Muscle of arm (tissue), 12 donors: ENCODE data around the gene DNAH10. TPM values are rescaled to one million over a fixed set of nuclear protein-coding genes. Genes with fewer than 3 reads are reported as not detected.

Source experiments
- DNase-seq: peaks from one replicate; pipeline ENCODE4 v3.0.0-alpha.2; 2013
- polyA plus RNA-seq, 12 donors: library from polyadenylated mRNA; unstranded; fragments of 120-200 nt; gene quantifications; one replicate each; pipeline ENCODE4 v1.2.1, GENCODE V29; 2013; ENCODE audit not compliant: insufficient read length in 12 of 12

The DNAH10 gene
- polyA plus RNA-seq, 12 donors = 0.72 to 8.8 (median 1.8) TPM; not detected in 2

DNA sequence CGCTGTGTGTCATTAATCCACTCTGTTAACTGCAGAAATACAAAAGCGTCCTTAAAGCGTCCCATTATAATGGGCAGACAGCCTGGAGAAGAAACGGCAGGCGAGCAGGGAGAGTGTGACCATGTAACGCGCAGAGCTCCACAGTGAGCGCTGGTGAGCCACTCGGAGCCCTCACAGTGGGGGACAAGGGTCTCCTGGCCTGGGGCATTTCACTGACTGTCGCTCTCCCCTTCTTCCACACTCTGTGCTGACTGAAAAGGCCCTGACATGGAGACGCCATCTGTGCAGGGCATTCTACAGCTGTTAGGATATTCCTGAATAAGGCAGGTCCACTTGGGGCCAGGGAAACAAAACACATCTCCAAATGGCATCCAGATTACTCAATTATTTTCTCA, 186.3 kb downstream of the DNAH10 start:
- DNase-seq = no peak

DNA sequence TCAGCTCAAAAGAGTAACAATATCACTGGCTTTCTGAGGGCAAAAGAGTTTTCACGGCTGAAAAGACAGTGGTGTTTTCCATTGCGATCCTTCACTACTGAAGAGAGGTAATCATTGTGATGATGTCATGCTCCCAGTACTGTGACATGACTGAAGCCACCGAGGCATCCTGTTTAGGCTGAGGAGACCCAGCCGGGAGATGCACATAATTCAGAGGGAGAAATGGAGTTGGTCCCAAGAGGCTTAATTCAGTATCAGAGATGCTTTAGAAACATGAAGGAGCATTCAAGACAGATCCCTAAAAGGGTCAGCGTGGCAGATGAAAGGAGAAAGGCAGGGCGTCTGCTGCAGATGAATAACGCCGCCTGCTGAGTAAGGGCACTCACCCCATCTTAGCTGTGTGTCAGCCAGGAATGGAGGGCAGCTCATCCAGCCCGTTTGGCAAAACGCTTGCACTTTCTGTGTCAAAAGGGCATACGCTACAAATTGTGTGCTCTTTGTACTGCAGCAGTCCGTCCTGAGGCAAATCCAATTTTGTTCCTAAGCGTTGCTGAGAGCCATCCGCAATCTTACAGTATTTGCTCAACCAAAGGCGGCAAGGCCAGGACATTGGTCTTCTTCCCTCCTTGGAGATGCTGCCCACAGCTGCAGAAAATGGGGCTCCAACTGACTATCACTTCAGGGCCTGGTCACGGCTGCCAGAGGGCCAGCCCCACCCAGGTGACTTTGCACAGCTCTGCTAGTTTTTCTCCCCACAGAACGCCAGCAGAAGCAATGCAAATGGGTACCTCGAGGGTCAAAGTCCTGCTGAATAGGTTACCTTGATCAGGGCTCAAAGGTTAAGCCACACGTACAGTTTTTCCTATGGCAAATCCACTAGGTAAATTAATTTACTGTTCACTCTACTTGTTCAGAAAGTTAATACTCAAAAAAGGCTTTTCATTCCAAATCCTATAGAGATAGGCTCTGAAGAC, 187.0 kb downstream of the DNAH10 start:
- no peak for DNase-seq

DNA sequence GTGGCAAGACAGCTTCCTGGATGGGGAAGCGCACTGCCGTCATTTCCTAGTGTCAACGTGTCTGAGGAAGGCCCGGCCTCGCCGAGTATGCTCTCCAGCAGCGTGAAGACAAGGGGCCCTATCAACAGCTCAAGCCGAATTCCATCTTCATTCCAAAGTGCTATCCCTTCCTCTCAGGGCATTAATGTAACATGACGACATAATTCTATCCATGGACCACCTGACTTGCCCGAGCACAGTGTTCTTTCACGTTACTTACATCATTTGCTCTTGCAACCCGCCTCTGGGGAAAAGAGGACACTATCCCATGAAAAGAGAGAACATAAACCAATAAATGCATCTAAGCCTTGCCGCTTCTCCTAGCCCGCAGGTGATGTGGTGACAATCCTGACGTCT, 187.7 kb downstream of the DNAH10 start:
- DNase-seq = no peak

DNA sequence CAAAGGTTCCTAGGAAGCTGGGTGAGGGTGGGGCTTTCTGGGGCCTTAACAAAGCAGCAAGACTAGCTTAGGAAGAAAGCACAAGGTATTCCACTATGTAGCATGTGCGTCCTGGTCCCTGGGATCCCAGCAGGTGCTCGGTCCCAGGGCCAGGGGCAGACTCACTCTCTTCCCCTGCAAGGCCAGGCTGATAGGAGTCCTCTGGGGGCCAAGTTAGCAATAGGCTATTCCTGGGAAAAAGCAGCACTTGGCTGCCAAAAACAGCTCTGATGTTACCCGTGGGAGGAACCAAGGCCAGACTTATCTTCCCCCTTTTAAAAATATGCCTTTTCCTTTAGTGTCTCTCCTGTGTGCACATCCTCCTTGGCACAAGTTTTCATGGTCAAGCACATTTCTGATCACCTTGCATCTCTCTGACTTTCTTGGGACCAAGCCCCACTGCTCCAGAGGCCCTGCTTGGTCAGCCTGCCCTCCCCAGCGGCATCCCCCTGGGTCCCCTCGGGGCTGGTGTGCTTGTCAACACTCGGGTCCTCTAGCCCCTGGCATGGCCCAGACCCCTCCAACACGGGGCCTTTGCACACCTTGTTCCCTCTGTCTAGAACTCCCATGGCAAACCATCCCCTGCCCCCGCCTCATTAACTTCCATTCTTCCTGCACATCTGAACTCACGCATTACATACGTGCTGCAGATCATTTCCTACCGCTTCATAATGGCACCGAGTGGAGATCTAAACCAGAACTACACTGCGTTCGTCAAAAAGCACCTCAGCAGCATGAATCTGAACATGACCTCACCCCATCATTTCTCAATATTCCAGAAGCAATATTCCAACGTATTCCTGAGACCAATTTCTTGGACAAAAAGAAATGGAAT, 188.6 kb downstream of the DNAH10 start:
- no peak for DNase-seq

DNA sequence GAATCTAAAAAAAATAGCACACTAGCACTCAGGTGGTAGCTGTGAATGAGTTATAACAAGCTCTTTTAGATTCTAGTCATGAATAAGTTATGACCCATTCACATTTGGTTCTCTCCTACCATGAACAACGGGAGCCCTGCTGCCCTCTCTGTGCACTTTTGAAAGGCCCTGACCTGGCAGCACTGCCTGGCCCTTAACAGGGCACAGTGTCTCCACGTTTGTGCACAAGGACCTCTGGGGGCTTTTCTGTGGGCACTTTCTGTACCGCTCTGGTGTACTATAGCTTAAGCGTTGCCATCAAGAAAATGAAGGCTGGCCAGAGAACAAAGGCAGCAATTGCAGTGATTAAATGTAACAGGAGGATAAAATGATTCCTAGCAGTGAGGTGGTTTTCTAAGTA, 189.4 kb downstream of the DNAH10 start:
- no peak for DNase-seq

DNA sequence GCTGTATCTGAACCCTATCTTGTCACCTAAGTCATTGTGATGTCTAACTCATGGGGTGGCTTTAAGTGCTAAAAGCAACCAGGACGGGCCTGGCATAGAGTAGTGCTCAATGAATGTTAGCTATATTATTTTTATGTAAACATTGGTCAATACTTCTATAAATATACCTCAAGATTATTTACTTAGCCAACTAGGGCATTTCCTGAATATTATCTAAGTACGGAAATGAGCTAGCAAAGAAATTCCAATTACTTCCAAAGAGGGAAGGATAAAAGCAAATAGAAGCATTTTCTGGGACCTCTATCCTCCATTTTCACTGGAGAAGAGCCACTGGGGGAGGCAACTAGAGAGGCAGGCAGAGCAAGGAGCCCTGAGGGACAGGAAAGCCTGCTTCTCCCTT, 189.9 kb downstream of the DNAH10 start:
- no peak for DNase-seq

DNA sequence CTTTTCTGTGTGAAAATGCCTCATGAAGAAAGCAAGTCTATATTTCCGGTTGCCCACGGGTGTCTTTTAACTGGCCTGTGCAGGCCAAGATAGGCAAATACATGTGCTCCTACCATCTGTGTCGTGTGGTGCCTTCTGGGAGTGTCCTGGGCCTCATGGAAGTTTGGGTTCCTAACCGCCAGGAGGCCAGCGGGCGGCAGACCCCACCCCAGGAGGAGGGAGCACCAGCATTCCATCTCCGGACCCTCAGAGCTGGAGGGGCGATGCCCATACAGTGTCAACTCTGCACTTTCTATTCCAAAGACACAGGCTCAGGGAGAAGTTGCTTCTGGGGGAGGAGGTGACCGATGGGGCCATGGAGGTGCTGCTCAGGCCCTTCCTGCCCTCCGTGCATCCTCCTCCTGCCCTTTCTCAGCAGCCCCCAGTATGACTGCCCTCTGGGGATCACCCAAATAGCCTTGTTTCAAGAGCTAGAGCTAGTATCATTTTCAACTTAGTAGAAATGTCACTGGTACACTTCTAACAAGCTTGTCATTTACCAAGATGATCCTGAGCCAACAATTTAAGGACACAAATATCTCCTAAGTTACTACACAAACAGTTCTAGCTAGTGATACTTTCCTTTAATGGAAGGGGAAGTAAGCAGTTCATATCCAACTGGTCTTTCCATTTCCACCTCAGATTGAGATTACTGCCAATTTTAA, 192.7 kb downstream of the DNAH10 start:
- DNase-seq = no peak

DNA sequence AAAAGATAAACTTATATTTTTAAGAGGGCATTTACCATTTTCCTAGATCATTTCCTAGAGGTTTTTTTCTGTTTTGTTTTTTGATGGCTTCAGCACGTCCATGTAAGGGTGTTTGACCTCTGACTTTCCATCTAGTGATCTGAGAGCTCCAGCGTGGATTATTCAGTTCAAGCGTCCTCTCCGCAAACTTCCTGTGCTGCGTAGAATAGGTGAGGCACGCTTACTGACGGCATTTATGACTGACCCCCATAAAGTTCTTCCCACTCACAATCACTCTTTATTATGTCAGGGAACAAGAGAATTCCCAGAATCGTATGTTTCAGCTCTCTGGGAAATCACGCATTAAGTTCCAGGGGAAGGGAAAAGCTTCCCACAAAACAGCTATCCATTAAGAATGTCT, 194.1 kb downstream of the DNAH10 start:
- no peak for DNase-seq

DNA sequence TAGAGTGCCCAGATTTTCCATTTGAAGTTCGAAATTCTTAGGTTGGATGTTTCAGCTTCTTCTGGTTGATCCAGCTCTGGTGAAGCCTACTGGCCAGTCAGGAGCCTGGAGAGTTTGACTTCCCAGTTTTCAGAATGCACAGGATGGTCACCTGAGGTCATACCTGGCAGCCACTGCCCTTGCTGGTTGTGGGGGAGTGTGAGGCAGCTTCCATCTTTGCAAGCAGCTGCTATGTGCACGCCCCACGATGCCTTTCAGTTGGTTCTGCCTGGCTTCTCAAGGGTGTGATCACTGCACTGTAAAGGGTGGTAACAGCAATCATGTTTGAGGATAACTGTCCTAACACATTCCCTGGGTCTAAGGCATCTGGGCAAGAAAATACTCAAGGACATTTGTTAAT, 195.1 kb downstream of the DNAH10 start:
- no peak for DNase-seq

DNA sequence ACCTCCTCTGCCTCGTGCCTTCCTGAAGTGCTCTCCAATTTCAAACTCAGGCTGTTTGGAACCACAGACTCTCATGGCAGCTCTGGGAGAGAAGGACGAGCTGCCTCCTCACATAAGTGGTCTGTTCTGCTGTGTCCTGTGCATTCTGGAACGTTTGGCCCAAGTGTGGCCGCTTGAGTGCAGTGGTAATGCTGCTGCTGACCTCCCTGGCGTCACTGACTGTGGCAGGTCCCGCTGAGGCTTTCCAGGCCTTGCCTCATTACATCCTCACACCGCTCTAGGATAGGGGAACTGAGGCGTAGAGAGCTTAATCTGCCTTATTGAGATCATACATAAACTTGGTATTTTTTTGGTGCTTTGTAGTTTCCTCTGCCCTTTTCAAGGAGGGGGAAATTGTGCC, 196.4 kb downstream of the DNAH10 start:
- DNase-seq = no peak

DNA sequence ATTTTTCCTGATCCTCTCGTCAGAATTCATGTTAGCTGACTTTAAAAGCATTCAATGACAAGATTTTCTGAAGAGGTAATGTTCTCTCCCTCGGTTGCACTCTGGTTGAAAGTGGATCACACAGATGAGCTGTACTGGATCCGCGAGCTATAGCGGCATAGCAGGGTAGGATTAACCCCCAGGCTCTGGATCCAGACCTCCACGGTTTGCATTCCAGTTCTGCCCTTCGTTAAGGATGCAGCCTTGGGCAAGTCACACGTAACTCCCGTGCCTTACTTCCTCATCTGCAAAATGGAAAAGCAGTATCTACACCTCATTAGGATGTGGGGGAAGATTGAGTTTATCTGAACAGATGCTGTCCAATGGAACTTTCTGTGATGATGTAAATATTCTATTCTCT, 196.8 kb downstream of the DNAH10 start:
- DNase-seq = no peak

DNA sequence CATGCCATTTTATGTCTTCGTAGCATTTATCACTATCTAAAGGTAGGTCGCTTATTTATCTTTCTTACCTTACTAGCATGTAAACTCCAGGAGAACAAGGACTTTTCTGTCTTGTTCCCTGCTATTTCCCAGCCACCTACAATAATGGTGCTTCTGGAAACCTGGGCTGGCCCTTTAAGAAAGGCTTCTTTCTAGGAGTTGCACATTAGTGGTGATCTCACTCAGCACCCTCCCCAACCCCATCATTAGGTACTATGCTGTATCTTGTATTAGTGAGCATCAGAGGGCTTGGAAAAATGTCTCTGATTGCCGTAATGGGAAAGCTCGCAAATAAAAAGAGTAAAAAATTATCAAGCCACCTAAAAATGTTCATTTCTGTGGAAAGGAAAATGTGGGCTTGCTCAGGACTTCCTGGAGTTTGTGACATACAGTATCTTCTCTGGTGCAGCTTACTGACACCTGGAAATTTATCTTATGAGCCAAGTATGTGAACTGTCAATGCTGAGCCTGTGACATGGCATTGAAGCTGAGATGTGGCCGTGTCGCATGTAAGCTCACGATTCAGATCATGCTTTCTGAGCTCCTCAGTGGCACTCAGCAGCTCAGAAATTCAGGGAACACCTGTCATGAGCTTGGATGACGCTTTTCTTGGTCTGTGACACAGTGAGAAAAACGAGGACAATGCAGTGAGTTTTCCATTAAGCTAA, 198.1 kb downstream of the DNAH10 start:
- DNase-seq = no peak

DNA sequence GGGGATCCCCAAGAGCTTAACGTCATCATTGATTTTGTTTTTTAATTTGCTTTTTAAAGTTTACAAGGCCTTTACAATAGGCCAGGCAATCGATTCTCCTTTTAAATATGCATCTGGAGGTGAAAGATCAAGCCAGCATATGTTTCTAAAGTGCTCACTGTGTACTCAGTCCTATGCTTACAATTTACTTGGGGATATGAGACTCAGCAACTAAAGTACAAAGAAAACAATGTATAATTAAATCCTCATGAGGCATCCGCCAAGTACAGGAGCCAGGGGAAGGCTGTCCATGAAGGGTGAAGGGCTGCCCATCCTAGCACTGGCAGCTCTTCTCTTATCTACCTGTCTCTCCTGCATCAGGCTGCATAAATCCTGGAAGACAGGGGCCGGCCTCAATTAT, 198.8 kb downstream of the DNAH10 start:
- no peak for DNase-seq

DNA sequence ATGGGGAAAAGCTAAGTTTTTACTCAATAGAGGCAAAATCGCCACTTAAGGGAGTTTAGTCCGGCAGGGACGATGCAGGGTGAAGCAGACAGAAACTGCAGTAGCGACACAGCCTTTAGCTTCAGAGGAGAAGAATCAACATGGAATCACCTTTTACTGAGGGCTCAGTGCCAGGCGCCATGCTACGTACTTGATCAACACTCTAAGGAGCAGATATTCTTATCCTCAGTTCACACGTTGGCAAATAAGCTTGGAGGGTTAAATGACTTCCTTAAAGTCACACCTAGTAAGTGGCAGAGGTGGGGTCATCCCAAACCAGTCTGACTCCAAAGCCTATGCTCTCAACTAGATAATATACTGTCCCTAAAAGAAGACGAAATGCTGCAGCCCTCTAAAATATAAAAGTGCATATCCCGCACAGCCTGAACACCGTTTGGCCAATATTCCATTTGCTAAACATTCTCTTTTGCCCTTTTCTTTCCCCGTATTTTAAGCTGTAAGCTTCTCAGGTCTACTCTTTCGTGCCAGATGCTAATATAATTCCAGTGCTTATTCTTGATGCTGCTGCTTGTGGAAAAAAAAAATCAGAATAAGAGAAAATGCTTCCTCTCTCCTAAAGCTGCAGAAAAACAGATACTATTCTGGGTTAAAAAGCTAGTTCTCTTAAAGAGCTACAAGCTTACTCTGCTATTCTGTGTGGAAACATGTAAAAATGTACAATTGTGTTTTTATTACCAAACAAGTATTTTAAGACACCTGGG, 199.7 kb downstream of the DNAH10 start:
- DNase-seq = no peak

DNA sequence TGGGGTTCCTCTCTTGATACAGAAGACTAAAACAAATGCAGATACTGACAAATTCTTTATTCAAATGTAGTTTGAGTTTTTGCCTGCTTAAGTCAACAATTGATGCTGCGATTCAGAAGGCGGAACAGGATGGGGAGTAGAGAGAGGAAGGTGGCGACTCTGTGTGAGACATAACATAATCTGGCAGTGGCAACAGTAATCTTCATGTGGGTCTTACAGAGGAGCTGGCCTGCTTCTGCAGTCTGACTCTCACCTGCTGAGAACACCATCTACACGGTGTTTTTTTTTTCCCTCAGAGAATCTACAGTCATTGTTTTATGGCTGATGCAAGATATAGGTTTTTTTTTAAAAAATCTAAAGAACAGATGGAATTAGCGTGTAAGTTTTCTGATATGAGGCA, 200.4 kb downstream of the DNAH10 start:
- no peak for DNase-seq

DNA sequence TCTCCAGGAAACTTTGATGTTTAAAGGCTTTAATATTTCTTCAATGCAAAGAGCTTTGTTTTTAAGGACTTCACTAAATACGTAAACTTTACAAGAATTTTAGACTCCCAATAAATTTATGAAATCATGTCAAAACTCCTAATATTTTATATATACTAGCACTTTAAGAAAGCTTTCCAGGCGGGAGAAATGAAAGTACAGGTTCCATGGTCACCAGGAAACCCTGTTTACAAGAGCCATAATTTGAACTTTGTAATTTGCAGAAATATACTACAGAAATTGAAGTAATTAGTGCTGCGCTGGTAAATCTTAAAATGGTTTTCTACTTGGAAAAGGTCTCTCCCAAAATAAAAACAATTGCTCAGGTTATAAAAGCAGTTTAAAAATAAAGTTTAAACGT, 201.7 kb downstream of the DNAH10 start:
- no peak for DNase-seq

DNA sequence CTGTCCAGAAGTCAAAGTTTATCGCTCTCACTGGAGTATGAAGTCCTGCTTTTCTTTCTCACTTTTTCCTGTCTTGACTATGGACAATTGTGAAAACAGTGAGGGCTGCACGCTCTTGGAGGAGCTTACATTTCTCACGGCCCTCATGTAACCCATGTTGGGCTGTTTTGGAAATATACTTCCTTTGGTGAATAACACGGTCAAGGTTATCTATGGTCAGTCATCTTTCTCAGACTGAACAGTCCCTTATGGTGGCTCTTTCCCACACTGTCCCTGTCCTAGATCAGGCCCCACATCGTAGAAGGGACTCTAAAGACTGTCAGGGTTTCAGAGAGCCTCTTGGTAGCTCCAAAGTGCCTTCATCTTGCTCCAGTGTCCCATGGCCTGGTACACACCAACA, 203.3 kb downstream of the DNAH10 start:
- DNase-seq = no peak

DNA sequence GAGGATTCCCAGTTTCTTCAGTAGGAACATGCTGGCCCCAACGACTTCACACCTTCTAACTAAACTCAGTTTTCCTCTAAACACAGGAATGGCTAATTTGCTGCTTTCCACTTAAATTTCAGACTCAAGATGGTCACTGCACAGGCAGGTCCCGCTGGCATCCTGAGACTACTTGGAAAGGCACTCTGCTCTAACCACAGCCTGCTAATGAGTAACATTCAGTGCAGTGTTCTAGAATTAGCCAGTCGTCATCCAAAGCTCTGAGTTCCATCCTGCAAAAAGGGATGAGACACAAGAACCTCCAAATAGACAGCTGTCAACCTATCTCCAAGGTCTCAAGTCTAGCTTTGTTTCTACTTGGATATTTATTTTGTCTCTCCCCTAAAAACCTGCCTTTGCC, 204.5 kb downstream of the DNAH10 start:
- no peak for DNase-seq

DNA sequence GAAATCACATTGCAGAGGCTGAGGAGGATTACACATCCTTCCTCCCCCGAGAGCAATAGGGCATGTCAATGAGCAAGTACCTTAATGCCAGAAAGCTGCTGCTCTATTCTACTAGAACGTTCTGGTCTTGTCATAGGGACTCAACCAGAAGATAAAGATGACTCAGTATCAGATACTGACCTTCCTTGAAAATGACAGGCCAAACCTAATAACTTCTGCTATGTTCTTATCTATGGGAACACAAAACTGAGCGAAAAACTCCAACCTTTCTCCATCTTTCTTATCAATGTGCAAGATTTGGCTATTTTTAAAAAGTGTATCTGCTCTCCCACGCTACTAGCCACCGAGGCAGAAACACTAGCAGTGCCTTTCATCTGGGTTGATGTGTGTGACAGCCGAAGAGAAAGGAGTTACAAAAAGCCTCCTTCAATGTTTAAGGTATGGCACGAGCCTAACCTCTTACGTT, 205.1 kb downstream of the DNAH10 start:
- no peak for DNase-seq

DNA sequence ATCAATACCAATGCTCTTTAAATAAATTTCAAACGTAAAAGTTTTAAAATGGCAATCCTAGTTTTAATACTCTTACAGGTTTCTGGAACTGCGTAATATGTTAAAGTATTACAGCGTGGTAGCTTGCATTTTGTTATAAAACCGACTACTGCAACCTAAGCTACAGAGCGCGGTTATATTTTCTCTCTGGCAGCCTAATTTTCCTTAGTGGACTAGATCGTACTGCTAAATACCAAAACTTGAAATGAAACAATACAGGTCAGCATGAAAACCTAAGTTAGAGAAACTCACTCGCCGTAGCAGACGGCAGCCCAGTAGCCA, 209.3 kb downstream of the DNAH10 start:
- DNase-seq = no peak
